ENCODE measurements around the gene MACROH2A1. TPM values are rescaled to one million over a fixed set of nuclear protein-coding genes. Genes with fewer than 3 reads are reported as not detected.

The MACROH2A1 gene
- total RNA-seq, 1 experiment from 2014 or later = 236 TPM

DNA sequence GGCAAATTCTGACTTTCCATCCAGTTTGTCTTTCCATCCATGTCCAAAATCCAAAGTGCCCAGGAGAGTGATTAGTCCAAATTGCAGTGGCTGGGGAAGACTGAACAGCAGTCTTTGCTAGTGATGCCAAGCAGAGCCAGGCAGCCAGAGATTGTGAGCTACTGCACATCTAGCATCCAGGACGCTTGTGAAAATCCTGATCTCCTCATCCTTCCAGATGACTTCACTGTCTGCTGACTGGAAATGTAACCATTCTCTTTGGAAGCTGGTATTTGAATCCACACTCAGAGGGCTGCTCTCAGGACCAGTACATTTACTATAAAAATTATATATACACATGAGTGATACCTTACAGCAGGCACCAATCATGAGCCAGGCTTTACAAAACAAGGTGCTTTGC lies 49.6 kb downstream of the MACROH2A1 start:
- DNase-seq = no peak
- POLR2A ChIA-PET = no interaction called here
- Histone ChIP-seq H3K4me1 (no peaks in the 10 kb centered on the region), H3K4me3 (ENCODE audit: low read depth, low read length) (no peak overlapping the region), H3K9me3 (no peaks in the 10 kb centered on the region), H3K27me3 (replicated peaks; ENCODE audit: control insufficient read depth, insufficient read depth, low read length) (no peaks in the 10 kb centered on the region), H3K36me3 (ENCODE audit: control insufficient read depth, insufficient read depth, low read length) (peaks cover 2% of the 10 kb centered on the region)
- H3K27me3 Mint-ChIP-seq (ENCODE audit: insufficient read depth, unreplicated experiment) = no peaks in the 10 kb centered on the region
- CTCF ChIA-PET = no interaction called here
- no peaks in the 10 kb centered on the region for H3K9me3 Mint-ChIP-seq (ENCODE audit: unreplicated experiment)
- BruUV-seq (replicated peaks) = no TSS peak
- no peak overlapping the region for H3K27ac Mint-ChIP-seq (ENCODE audit: unreplicated experiment)
- no peak overlapping the region for H3K4me3 Mint-ChIP-seq (ENCODE audit: unreplicated experiment)
- no peaks in the 10 kb centered on the region for H3K4me1 Mint-ChIP-seq (ENCODE audit: low read depth, unreplicated experiment)
- intact Hi-C loops (cut with micrococcal nuclease; ENCODE audit: unreplicated experiment) = no loop called here
- no peak for TF ChIP-seq CTCF (IDR thresholded peaks at IDR 0.05; ENCODE audit: insufficient read depth in 1 of 2, low read depth in 1 of 2, low read length in 1 of 2, severe bottlenecking in 1 of 2, unreplicated experiment in 1 of 2)
- H3K36me3 Mint-ChIP-seq (ENCODE audit: insufficient read depth, unreplicated experiment) = peaks cover 85% of the 10 kb centered on the region

DNA sequence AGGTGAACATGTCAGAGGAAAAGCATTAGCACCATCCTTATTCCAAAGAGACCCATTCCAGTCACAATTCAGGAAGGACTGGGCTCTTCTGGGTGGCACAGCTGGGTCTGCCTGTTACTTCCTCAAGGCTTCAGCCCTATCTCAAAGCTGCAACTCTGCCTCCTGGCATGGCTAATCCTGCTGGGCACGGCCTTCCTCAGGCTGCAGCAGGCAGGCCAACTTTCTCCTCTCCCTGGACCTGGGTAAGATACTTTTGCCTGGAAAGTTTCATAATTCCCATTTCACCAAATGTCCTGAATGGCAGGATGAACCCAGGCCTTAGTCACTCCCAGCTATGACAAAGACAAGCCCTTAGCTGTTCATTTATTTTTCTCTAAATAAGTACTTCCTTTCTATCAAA lies 50.1 kb downstream of the MACROH2A1 start:
- BruUV-seq (replicated peaks) = no TSS peak
- no peaks in the 10 kb centered on the region for H3K9me3 ChIP-seq

GRCh38 chr5:135347392-135347791 lies 51.6 kb downstream of the MACROH2A1 start:
- no TSS peak for BruUV-seq (replicated peaks)
- Histone ChIP-seq H3K27me3 (replicated peaks; ENCODE audit: control insufficient read depth, insufficient read depth, low read length) (no peaks in the 10 kb centered on the region), H3K4me3 (ENCODE audit: low read depth, low read length) (no peak overlapping the region), H3K36me3 (ENCODE audit: control insufficient read depth, insufficient read depth, low read length) (peaks cover 3% of the 10 kb centered on the region), H3K9me3 (no peaks in the 10 kb centered on the region), H3K4me1 (no peaks in the 10 kb centered on the region)
- intact Hi-C loops (cut with micrococcal nuclease; ENCODE audit: unreplicated experiment) = no loop called here
- CTCF ChIA-PET = no interaction called here
- Mint-ChIP-seq H3K36me3 (ENCODE audit: insufficient read depth, unreplicated experiment) (peaks cover 85% of the 10 kb centered on the region), H3K27ac (ENCODE audit: unreplicated experiment) (no peak overlapping the region), H3K27me3 (ENCODE audit: insufficient read depth, unreplicated experiment) (no peaks in the 10 kb centered on the region), H3K4me1 (ENCODE audit: low read depth, unreplicated experiment) (no peaks in the 10 kb centered on the region), H3K9me3 (ENCODE audit: unreplicated experiment) (no peaks in the 10 kb centered on the region), H3K4me3 (ENCODE audit: unreplicated experiment) (no peak overlapping the region)
- TF ChIP-seq CTCF (IDR thresholded peaks at IDR 0.05; ENCODE audit: insufficient read depth in 1 of 2, low read depth in 1 of 2, low read length in 1 of 2, severe bottlenecking in 1 of 2, unreplicated experiment in 1 of 2) = no peak
- POLR2A ChIA-PET = no interaction called here
- no peak for DNase-seq

More for the DNA sequence above, 50.1 kb downstream of the MACROH2A1 start:
- no peaks in the 10 kb centered on the region for H3K4me1 Mint-ChIP-seq (ENCODE audit: low read depth, unreplicated experiment)
- H3K4me3 ChIP-seq (ENCODE audit: low read depth, low read length) = no peak overlapping the region
- no peak overlapping the region for H3K4me3 Mint-ChIP-seq (ENCODE audit: unreplicated experiment)
- H3K27me3 Mint-ChIP-seq (ENCODE audit: insufficient read depth, unreplicated experiment) = no peaks in the 10 kb centered on the region
- no peak for DNase-seq
- intact Hi-C loops (cut with micrococcal nuclease; ENCODE audit: unreplicated experiment) = no loop called here
- peaks cover 85% of the 10 kb centered on the region for H3K36me3 Mint-ChIP-seq (ENCODE audit: insufficient read depth, unreplicated experiment)
- TF ChIP-seq CTCF (IDR thresholded peaks at IDR 0.05; ENCODE audit: insufficient read depth in 1 of 2, low read depth in 1 of 2, low read length in 1 of 2, severe bottlenecking in 1 of 2, unreplicated experiment in 1 of 2) = no peak
- H3K27ac Mint-ChIP-seq (ENCODE audit: unreplicated experiment) = no peak overlapping the region
- ChIA-PET POLR2A (no interaction called here), CTCF (no interaction called here)
- H3K4me1 ChIP-seq = no peaks in the 10 kb centered on the region
- no peaks in the 10 kb centered on the region for H3K9me3 Mint-ChIP-seq (ENCODE audit: unreplicated experiment)
- no peaks in the 10 kb centered on the region for H3K27me3 ChIP-seq (replicated peaks; ENCODE audit: control insufficient read depth, insufficient read depth, low read length)
- H3K36me3 ChIP-seq (ENCODE audit: control insufficient read depth, insufficient read depth, low read length) = peaks cover 2% of the 10 kb centered on the region

Measured in Caco-2 (cell line).